Spleen (tissue), 7 donors: ENCODE measurements around the gene VSIG4.

Experiments
- CTCF ChIP-seq, 11 experiments: fragments of 200-600 bp in 7 of 11; fragments of 450-650 bp in 4 of 11; sonication (generic) in 4 of 11; IDR thresholded peaks in 8 of 11; conservative IDR thresholded peaks in 3 of 11; 1 replicate in 7 of 11; 2 replicates in 4 of 11; pipeline versions ENCODE4 v1.4.0 to v1.8.0; 2016 to 2021; ENCODE audit warnings: antibody characterized with exemption in 11 of 11, inconsistent platforms in 4 of 11, mild to moderate bottlenecking in 1 of 11
- POLR2A ChIP-seq, 3 donors: fragments of 450-650 bp; IDR thresholded peaks; one replicate each; pipeline ENCODE4 v1.5.1; 2017; ENCODE audit warnings: antibody characterized with exemption in 3 of 3, mild to moderate bottlenecking in 1 of 3
- POLR2AphosphoS5 ChIP-seq, 3 donors: sonication (generic); formaldehyde crosslinking; IDR thresholded peaks; one replicate each; pipeline ENCODE4 v1.5.1; 2017; ENCODE audit warnings: antibody characterized with exemption in 3 of 3
- donor health status: DM: no; HTN: no; CAD: no; lungs with moderate emphysema.
- donor health status: DM: no; HTN: no; CAD: no.
- donor health status: DM: no; HTN: no; CAD: no.

GRCh38 chrX:66007851-66008250, 32.0 kb downstream of the VSIG4 start:
- TF ChIP-seq CTCF (IDR thresholded peaks at IDR 0.05 in 8 of 11, conservative IDR thresholded peaks at IDR 0.05 in 3 of 11) (no peak), POLR2A (IDR thresholded peaks at IDR 0.05) (no peak), POLR2AphosphoS5 (IDR thresholded peaks at IDR 0.05) (no peak)
